GM12878 (cell line): ENCODE data around the gene COL27A1. TPM values are rescaled to one million over a fixed set of nuclear protein-coding genes. Genes with fewer than 3 reads are reported as not detected.
A peak's percentile ranks its signal among the peaks of the same experiment; 100 is the strongest.

ENCODE experiments used
- ATAC-seq: fragments of 200-7000 bp; cut with Tn5 transposase; 3 replicates; pipeline ENCODE4 v1.9.1; 2020; ENCODE audit warnings: mild to moderate bottlenecking, moderate library complexity
- BruUV-seq: library from RNA; stranded (reverse); fragments of 400-500 nt; replicated peaks from 2 replicates; lab custom pipeline; 2021; lab: Mats Ljungman, UMichigan
- CTCF ChIA-PET: fragments of 300-600 bp; sonication (Branson Sonifier 250); formaldehyde crosslinking; extraction: SDS; loops from one replicate; lab custom pipeline; 2021; ENCODE audit warnings: inconsistent platforms; lab: Yijun Ruan, JAX
- POLR2A ChIA-PET: fragments of 350-600 bp; formaldehyde crosslinking; extraction: SDS; loops from one replicate; lab custom pipeline; 2021; ENCODE audit warnings: inconsistent platforms; lab: Charles Lee
- RAD21 ChIA-PET: fragments of 300-600 bp; sonication (Branson Sonifier 250); formaldehyde crosslinking; loops from one replicate; lab custom pipeline; 2023; ENCODE audit warnings: antibody characterized with exemption; ENCODE audit not compliant: unreplicated experiment; lab: Charles Lee
- SMC1A ChIA-PET: fragments of 300-600 bp; sonication (Branson Sonifier 250); formaldehyde crosslinking; loops from one replicate; lab custom pipeline; 2023; ENCODE audit not compliant: unreplicated experiment, uncharacterized antibody; lab: Charles Lee
- DNase-seq: peaks from one replicate; pipeline ENCODE4 v3.0.0-alpha.2; 2011; ENCODE audit warnings: low read depth, low spot score
- FAIRE-seq: peaks from 3 replicates; lab custom pipeline; 2011; peaks lifted over from hg19 to GRCh38; lab: Jason Lieb, UNC
- H2AFZ ChIP-seq: 2 replicates; pipeline ENCODE4 v1.6.0; 2011; ENCODE audit warnings: low read depth, low read length, control low read depth; ENCODE audit not compliant: control insufficient read depth
- H3K27ac ChIP-seq: 2 replicates; pipeline ENCODE4 v1.5.1; 2011; ENCODE audit warnings: control low read depth; ENCODE audit not compliant: control insufficient read depth, insufficient read depth
- H3K27me3 ChIP-seq, 2 experiments: replicated peaks in 1 of 2; 2 replicates each; pipeline versions ENCODE4 v1.6.0 to v1.6.1; 2011; ENCODE audit warnings: low read length in 1 of 2; ENCODE audit not compliant: control insufficient read depth in 2 of 2, insufficient read depth in 2 of 2
- H3K36me3 ChIP-seq, 2 experiments: 2 replicates each; pipeline ENCODE4 v1.5.1; 2011; ENCODE audit warnings: low read length in 1 of 2; ENCODE audit not compliant: control insufficient read depth in 2 of 2, insufficient read depth in 2 of 2
- H3K4me1 ChIP-seq: 2 replicates; pipeline ENCODE4 v1.6.1; 2011; ENCODE audit warnings: mild to moderate bottlenecking, low read length, moderate library complexity, mixed read lengths; ENCODE audit not compliant: control insufficient read depth, insufficient read depth
- H3K4me2 ChIP-seq: 2 replicates; pipeline ENCODE4 v1.6.0; 2011; ENCODE audit warnings: control low read depth; ENCODE audit not compliant: control insufficient read depth, insufficient read depth
- H3K4me3 ChIP-seq: fragments of 200-600 bp; sonication (generic); 2 replicates; pipeline ENCODE4 v1.5.1; 2016
- H3K79me2 ChIP-seq: 2 replicates; pipeline ENCODE4 v1.6.0; 2011; ENCODE audit warnings: low read length; ENCODE audit not compliant: control insufficient read depth, insufficient read depth
- H3K9ac ChIP-seq: 2 replicates; pipeline ENCODE4 v1.8.0; 2011; ENCODE audit warnings: low read length, control low read depth, mixed read lengths; ENCODE audit not compliant: control insufficient read depth, insufficient read depth
- H3K9me3 ChIP-seq: replicated peaks from 3 replicates; pipeline ENCODE4 v1.5.1; 2011; ENCODE audit warnings: mild to moderate bottlenecking, low read length; ENCODE audit not compliant: control insufficient read depth, insufficient read depth
- H4K20me1 ChIP-seq: 2 replicates; pipeline ENCODE4 v1.6.0; 2011; ENCODE audit not compliant: control insufficient read depth, insufficient read depth
- BHLHE40 ChIP-seq, 2 experiments: fragments of 450-650 bp in 1 of 2; IDR thresholded peaks; 2 replicates each; pipeline ENCODE4 v1.6.1; 2011 to 2017; ENCODE audit warnings: low read depth in 2 of 2, borderline replicate concordance in 1 of 2, improper control_type of control experiment in 1 of 2, low read length in 1 of 2, mild to moderate bottlenecking in 1 of 2
- CHD4 ChIP-seq: fragments of 200-600 bp; sonication (generic); IDR thresholded peaks from 2 replicates; pipeline ENCODE4 v1.6.1; 2016; ENCODE audit warnings: mild to moderate bottlenecking
- JUNB ChIP-seq: IDR thresholded peaks from 2 replicates; pipeline ENCODE4 v1.6.1; 2016; ENCODE audit warnings: antibody characterized with exemption, mild to moderate bottlenecking
- LARP7 ChIP-seq: fragments of 450-650 bp; IDR thresholded peaks from 2 replicates; pipeline ENCODE4 v1.6.1; 2017; ENCODE audit warnings: mild to moderate bottlenecking
- MEF2A ChIP-seq: IDR thresholded peaks from 2 replicates; pipeline ENCODE4 v1.6.1; 2011; ENCODE audit warnings: low read depth, mild to moderate bottlenecking, low read length, moderate library complexity; ENCODE audit not compliant: insufficient read depth
- MEF2B ChIP-seq: fragments of 450-650 bp; IDR thresholded peaks from 2 replicates; pipeline ENCODE4 v1.6.1; 2018; ENCODE audit warnings: mild to moderate bottlenecking, moderate library complexity; ENCODE audit not compliant: partially characterized antibody, poor library complexity, severe bottlenecking
- MTA3 ChIP-seq: IDR thresholded peaks from 2 replicates; pipeline ENCODE4 v1.6.1; 2012; ENCODE audit warnings: low read length, inconsistent platforms, borderline replicate concordance
- NBN ChIP-seq: fragments of 450-650 bp; IDR thresholded peaks from 2 replicates; pipeline ENCODE4 v1.6.1; 2016
- NR2C2 ChIP-seq: IDR thresholded peaks from 2 replicates; pipeline ENCODE4 v1.6.1; 2011; ENCODE audit warnings: borderline replicate concordance, low read depth; ENCODE audit not compliant: control insufficient read depth, insufficient read length
- RB1 ChIP-seq: fragments of 450-650 bp; formaldehyde crosslinking; IDR thresholded peaks from 2 replicates; pipeline ENCODE4 v1.6.1; 2017; ENCODE audit warnings: mild to moderate bottlenecking, borderline replicate concordance
- RELA ChIP-seq: fragments of 450-650 bp; IDR thresholded peaks from 2 replicates; pipeline ENCODE4 v1.8.0; 2014; ENCODE audit warnings: borderline replicate concordance; ENCODE audit not compliant: partially characterized antibody
- RFX5 ChIP-seq: IDR thresholded peaks from 2 replicates; pipeline ENCODE4 v1.6.1; 2011; ENCODE audit warnings: low read depth, low read length, improper control_type of control experiment
- SMARCA5 ChIP-seq: fragments of 450-650 bp; IDR thresholded peaks from 2 replicates; pipeline ENCODE4 v1.6.1; 2017; ENCODE audit warnings: mild to moderate bottlenecking
- STAT1 ChIP-seq: fragments of 450-650 bp; conservative IDR thresholded peaks from 2 replicates; pipeline ENCODE4 v1.6.1; 2014; ENCODE audit warnings: antibody characterized with exemption, mild to moderate bottlenecking
- TARDBP ChIP-seq: IDR thresholded peaks from 2 replicates; pipeline ENCODE4 v1.6.1; 2016; ENCODE audit warnings: borderline replicate concordance
- YY1 ChIP-seq: IDR thresholded peaks from 2 replicates; pipeline ENCODE4 v1.6.1; 2011; ENCODE audit warnings: low read depth, mild to moderate bottlenecking, low read length
- ZNF217 ChIP-seq: fragments of 450-650 bp; IDR thresholded peaks from 2 replicates; pipeline ENCODE4 v1.6.1; 2017; ENCODE audit warnings: antibody characterized with exemption, mild to moderate bottlenecking
- ZNF24 ChIP-seq: fragments of 450-650 bp; IDR thresholded peaks from 2 replicates; pipeline ENCODE4 v1.6.1; 2017; ENCODE audit warnings: antibody characterized with exemption, mild to moderate bottlenecking
- WGBS: methylation state at CpG from one replicate; pipeline ENCODE4 v1.1.6; 2016; ENCODE audit warnings: low lambda C conversion rate; ENCODE audit not compliant: insufficient replicate concordance, insufficient coverage; ENCODE audit errors: missing lambda C conversion rate; 5-methylcytosine and 5-hydroxymethylcytosine counted together
- in situ Hi-C: fragments of 300-500 bp; cut with MboI; formaldehyde crosslinking; loops from 9 replicates; pipeline ENCODE4 v1.14.3; 2018; ENCODE audit warnings: mixed read lengths
- intact Hi-C: fragments of 100-400 bp; cut with micrococcal nuclease; formaldehyde crosslinking; loops from one replicate; pipeline ENCODE4 v1.14.2; 2022; ENCODE audit not compliant: unreplicated experiment
- polyA plus RNA-seq, 11 experiments: library from polyadenylated mRNA; depleted of rRNA in 4 of 11; unstranded in 6 of 11; stranded (reverse) in 5 of 11; fragments of >200 nt; fragmentation: Nextera tagmentation in 4 of 11; fragmentation: Illumina TruSeq in 1 of 11; extraction: Ambion mirVana in 4 of 11; extraction: Trizol in 1 of 11; gene quantifications; 1 replicate in 1 of 11; 2 replicates in 10 of 11; pipeline versions ENCODE4 v1.2.1 to v1.2.3, GENCODE V29; 2011 to 2016; ENCODE audit warnings: inconsistent platforms in 2 of 11, missing spikeins in 2 of 11, low read depth in 1 of 11
- total RNA-seq, 4 experiments: library from RNA; depleted of rRNA in 3 of 4; stranded (reverse); fragments of >200 nt in 3 of 4; fragmentation: Illumina TruSeq in 1 of 4; extraction: Trizol in 1 of 4; gene quantifications; 2 replicates each; pipeline versions ENCODE4 v1.2.1 to v1.2.3, GENCODE V29; 2013 to 2021
- TF ChIP-seq, protein P1 (sequence below): fragments of 450-650 bp; IDR thresholded peaks from 2 replicates; pipeline ENCODE4 v1.6.1; 2017; ENCODE audit warnings: mild to moderate bottlenecking, moderate library complexity

COL27A1 gene
- total and polyA plus RNA-seq, 10 of the 15 experiments (the other 5 are each of a cell fraction or from before 2014, with no cell fraction given): 0.10 TPM; not detected in 9

DNA sequence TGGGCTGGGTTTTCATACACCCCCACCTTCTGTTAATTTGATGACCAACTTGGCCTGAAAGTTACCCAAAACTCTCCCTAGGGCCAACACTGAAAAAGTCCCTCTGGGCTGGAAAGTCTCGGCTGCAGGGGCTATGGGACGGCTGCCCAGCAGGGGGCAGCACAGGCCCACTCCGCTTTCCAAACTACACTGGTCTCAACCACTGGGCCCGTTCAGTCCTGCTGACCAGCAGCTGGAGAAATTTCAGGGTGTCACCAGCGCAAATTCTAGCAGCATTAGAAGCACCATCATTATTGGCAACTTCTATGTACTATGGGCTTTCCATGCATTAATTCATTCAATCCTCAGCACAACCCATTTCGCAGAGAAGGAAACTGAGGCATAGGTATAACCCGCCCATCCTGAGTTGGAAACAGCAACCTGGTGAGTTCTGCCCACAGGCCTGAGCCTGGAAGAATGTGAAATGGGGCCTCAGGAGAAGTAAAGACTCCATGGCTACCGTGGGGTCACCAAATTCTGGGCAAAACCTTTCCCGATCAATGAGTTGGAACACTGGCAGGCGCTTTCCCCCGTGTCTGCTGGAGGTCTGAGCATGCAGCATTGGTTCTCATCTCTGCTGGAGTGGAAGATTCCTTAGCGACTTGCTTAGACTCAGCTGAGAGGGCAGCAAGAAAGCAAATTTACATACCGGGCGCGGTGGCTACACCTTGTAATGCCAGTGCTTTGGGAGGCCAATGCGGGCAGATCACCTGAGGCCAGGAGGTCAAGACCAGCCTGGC, 184.0 kb downstream of the COL27A1 start:
- H4K20me1 ChIP-seq: 0 out of 2 replicates have a peak, but pooled peaks cover 4% of the 10 kb centered on the region
- FAIRE-seq: peak; percentile 7
- in situ Hi-C loops: no loop called here
- TF ChIP-seq YY1 (0 out of 2 replicates have a peak, but pooled peaks have one; percentile 50), RFX5 (no peak), RB1 (peak; percentile 55; the same call in 1 of the 2 replicates), NR2C2 (no peak), CHD4 (no peak), STAT1 (no peak), ZNF24 (peak; percentile 65), MEF2B (peak; percentile 68), JUNB (0 out of 2 replicates have a peak, but pooled peaks have one; percentile 22), SMARCA5 (peak; percentile 71; the same call in 1 of the 2 replicates), TARDBP (no peak), MTA3 (no peak), LARP7 (no peak), MEF2A (0 out of 2 replicates have a peak, but pooled peaks have one; percentile 10), ZNF217 (0 out of 2 replicates have a peak, but pooled peaks have one; percentile 42), RELA (peak; percentile 42), NBN (peak; percentile 42; the same call in 1 of the 2 replicates), BHLHE40 (IDR thresholded peaks at IDR 0.05; ENCODE audit: borderline replicate concordance in 1 of 2, low read depth in 2 of 2, low read length in 1 of 2) (no peak)
- TF ChIP-seq, protein P1, sequence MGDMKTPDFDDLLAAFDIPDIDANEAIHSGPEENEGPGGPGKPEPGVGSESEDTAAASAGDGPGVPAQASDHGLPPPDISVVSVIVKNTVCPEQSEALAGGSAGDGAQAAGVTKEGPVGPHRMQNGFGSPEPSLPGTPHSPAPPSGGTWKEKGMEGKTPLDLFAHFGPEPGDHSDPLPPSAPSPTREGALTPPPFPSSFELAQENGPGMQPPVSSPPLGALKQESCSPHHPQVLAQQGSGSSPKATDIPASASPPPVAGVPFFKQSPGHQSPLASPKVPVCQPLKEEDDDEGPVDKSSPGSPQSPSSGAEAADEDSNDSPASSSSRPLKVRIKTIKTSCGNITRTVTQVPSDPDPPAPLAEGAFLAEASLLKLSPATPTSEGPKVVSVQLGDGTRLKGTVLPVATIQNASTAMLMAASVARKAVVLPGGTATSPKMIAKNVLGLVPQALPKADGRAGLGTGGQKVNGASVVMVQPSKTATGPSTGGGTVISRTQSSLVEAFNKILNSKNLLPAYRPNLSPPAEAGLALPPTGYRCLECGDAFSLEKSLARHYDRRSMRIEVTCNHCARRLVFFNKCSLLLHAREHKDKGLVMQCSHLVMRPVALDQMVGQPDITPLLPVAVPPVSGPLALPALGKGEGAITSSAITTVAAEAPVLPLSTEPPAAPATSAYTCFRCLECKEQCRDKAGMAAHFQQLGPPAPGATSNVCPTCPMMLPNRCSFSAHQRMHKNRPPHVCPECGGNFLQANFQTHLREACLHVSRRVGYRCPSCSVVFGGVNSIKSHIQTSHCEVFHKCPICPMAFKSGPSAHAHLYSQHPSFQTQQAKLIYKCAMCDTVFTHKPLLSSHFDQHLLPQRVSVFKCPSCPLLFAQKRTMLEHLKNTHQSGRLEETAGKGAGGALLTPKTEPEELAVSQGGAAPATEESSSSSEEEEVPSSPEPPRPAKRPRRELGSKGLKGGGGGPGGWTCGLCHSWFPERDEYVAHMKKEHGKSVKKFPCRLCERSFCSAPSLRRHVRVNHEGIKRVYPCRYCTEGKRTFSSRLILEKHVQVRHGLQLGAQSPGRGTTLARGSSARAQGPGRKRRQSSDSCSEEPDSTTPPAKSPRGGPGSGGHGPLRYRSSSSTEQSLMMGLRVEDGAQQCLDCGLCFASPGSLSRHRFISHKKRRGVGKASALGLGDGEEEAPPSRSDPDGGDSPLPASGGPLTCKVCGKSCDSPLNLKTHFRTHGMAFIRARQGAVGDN: 0 out of 2 replicates have a peak, but pooled peaks have one; percentile 33

More for the DNA sequence above, 184.0 kb downstream of the COL27A1 start:
- Histone ChIP-seq H2AFZ (no peak overlapping the region), H3K36me3 (peaks cover 53 to 65% of the 10 kb centered on the region in 2 experiments), H3K9me3 (peaks cover 3% of the 10 kb centered on the region; the same call in 2 of the 3 replicates), H3K4me3 (no peak overlapping the region), H3K79me2 (no peaks in the 10 kb centered on the region), H3K27me3 (no peaks in the 10 kb centered on the region), H3K9ac (no peak overlapping the region), H3K4me1 (peaks cover 6% of the 10 kb centered on the region; the same call in 1 of the 2 replicates), H3K4me2 (peak overlapping the region; percentile 22; the same call in 1 of the 2 replicates), H3K27ac (no peak overlapping the region)
- peak; percentile 96 for ATAC-seq
- ChIA-PET SMC1A (interaction anchor here (0.5 to 5.7 kb wide), 17 partner anchors 28 to 314 kb away, joined by 3 to 50 read pairs (median 4); partner anchors contain the start of gene AKNA), RAD21 (interaction anchor here (0.8 to 3.4 kb wide), 8 partner anchors 49 to 314 kb away, joined by 3 to 52 read pairs (median 8); partner anchors contain the start of gene AKNA), POLR2A (interaction anchor here (0.5 to 2.5 kb wide), 5 partner anchors 46 to 59 kb away, joined by 5 to 11 read pairs (median 9); partner anchors contain the start of gene AKNA), CTCF (interaction anchor here (0.6 to 6.6 kb wide), 14 partner anchors 22 to 318 kb away, joined by 3 to 122 read pairs (median 5); partner anchors contain the start of genes AKNA and WHRN)
- 71% methylated on average over 16 of the region's 16 CpGs for WGBS
- DNase-seq: peak; percentile 46
- intact Hi-C loops: loop anchor here (1.0 to 2.0 kb wide), 3 partner anchors 49 to 66 kb away; no protein-coding TSS in a partner anchor
- BruUV-seq: no TSS peak
